Fibroblast of skin of abdomen (primary cell): ENCODE data around the gene KIAA1210. TPM values are rescaled to one million over a fixed set of nuclear protein-coding genes. Genes with fewer than 3 reads are reported as not detected.

ENCODE experiments used
- DNase-seq: peaks from one replicate; pipeline ENCODE4 v3.0.0-alpha.2; 2013
- polyA plus RNA-seq, 2 experiments: library from polyadenylated mRNA; unstranded; fragments of 120-200 nt; gene quantifications; one replicate each; pipeline ENCODE4 v1.2.1, GENCODE V29; 2013; ENCODE audit not compliant: insufficient read length in 2 of 2

Gene KIAA1210
- polyA plus RNA-seq (2013, experiment 1 of 2; ENCODE audit: insufficient read length) = 0.03 TPM
- not detected for polyA plus RNA-seq (2013, experiment 2 of 2; ENCODE audit: insufficient read length)

DNA sequence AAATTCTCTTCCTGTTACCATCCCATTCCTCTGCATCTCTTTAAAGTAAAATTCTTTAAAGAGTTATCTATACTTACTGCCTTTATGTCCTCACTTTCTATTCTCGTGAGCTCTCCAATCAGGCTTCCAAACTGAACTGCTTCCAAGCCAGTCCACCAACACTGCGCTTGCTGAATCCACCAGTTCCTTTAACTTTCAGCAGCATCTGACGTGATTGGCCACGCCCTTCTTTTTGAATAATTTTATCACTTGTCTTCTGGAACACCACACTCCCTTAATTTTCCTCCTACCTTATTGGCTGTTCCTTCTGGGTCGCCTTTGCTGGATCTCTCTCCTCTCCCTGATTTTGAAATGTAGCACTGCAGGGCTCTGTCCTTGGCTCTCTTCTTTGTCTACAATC, at the start of gene KIAA1210:
Gene KIAA1210, minus strand, starts transcription at position 163 of the 400 bp plus-strand sequence. CDS start 4,170 bp downstream, outside the sequence.
- DNase-seq = no peak

DNA sequence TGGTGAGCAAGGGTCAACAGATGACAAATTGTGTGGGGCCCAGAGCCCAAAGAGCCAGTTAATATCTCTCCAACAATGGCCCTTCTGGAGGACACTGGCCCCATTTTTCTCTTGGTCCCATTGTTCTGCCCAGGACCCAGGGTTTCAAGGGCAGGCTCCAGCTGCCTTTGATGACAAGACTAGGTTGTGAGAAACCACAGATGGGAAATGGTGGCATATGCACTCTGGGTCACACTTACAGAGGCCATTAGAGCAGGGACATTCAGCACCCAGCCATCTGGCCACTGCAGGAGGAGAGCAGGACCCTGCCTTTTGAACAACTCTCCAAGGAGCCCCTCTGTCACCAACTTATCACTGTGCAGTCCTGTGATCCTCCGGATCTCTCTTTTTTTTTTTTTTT, 49.7 kb upstream of the KIAA1210 start:
- DNase-seq = no peak

- no peak for DNase-seq
Measured at GRCh38 chrX:119174900-119175299, 47.3 kb upstream of the KIAA1210 start.

GRCh38 chrX:119168104-119168503, 40.5 kb upstream of the KIAA1210 start:
- no peak for DNase-seq

- no peak for DNase-seq
Measured at GRCh38 chrX:119158226-119158625, 30.6 kb upstream of the KIAA1210 start.

GRCh38 chrX:119156241-119156640, 28.6 kb upstream of the KIAA1210 start:
- DNase-seq = no peak

- DNase-seq = peak; percentile 87
Measured at GRCh38 chrX:119155416-119156035, 27.9 kb upstream of the KIAA1210 start.

GRCh38 chrX:119151051-119151380, 23.4 kb upstream of the KIAA1210 start:
- no peak for DNase-seq

- no peak for DNase-seq
Measured at GRCh38 chrX:119150163-119151050, 22.8 kb upstream of the KIAA1210 start.

DNA sequence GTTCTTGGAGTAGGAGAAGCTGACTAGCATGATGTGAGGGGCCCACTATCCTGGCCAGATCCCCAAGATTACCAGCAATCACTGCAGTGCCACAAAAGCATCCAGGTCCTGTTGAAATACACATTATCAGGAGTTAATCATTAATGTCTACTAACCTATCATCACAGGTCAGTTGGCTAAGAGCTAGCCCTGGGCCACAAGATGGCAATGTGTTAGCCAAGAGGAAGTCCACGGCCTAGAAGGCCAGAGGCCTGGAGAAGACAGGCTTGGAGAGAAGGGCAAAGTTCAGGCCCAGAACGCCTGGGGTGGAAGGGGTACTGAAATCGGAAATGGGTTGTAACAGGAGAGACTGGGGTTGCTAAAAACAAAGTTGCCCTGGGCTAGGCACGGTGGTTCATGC, 19.9 kb upstream of the KIAA1210 start:
- DNase-seq = no peak

GRCh38 chrX:119145241-119145653, 17.6 kb upstream of the KIAA1210 start:
- no peak for DNase-seq

DNA sequence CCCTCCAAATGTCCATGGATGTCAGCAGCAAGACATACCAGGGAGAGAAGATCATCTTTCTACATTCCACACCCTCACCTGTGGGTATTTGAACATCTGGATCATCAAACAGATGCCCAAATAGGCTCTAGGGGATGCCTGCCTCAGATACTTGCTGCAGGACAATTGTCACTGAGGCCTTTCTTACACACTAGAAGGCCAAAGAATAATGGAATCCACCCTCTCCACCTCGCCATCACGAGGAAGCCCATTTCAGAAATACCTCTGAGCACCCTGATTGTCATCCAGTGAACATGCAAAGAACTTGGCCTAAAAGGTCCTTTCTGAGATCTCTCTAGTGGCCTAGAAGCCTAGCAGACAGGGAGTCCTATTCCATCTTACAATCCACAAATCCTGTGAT, 6.9 kb upstream of the KIAA1210 start:
- no peak for DNase-seq

DNA sequence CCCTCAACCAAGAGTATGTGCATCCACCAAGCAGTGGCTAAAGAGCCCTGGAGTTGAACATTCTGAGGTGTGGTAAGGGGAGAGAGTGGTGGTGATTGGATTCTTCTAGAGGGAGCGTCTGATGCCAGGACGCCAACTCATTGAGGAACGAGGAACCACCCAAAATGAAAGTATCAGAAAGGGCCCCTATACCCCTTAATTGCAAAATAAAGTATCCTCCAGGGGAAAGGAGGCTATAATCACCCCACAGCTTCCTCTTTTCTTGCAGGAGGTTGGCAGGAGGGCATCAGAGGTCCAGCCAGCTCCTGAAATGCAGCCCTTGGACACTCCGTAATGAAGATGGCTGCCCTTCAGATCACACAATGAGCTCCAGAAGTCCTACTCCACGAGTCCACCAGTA, 5.3 kb upstream of the KIAA1210 start:
- no peak for DNase-seq

DNA sequence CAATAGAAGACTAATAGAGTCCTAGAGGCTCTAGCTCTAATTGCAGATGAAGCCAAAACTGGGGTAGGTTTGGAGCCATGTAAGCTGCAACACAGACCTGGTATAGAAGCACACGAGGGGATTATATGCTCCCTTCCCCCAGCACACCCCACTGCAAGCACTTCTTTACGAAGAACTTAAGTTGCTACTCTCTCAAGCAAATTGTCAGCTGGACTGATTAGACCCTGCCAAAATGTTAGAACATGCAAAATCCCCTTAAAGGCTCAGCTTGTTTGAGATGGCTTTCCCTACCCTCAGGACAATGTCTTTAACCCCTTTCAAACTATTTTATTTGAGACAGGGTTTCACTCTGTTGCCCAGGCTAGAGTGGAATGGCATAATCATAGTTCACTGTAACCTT, 4.7 kb upstream of the KIAA1210 start:
- no peak for DNase-seq

DNA sequence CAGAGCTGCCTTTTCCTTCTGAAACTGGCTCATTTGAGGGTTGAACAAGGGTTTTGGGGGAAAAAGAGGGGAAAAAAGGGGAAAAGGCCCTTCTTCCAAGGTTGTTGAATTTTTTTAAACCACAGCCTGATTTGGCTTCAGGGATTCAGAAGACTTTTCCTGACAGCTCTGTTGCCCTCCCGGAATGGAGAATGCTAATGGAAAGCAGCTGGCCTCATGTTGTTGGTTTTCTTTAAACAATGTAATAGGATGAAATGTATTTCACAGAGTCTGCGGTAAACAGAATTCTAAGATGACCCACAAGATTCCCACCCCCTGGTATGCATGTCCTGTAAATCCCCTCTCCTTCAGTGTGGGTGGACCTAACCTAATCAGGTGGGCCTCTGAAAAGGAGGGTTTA, 3.3 kb upstream of the KIAA1210 start:
- DNase-seq = peak; percentile 60

DNA sequence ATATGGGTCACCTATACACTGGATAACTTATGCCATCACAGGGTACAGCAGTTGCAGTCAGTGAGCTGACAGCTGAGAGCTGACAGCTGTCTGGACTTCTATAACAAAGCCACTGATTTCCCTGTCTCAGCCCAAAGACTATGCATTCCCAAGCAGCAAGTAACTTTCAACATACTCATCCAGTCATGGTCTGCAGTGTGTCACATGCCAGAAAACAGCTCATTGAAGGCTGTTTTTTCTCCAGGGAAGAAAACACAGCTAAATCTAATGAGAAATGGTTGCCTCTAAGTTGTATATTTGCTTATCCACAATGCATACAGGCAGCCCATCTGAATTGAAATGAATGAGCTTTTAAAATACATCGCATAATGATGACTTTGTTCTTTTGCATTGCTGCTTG, 6.3 kb downstream of the KIAA1210 start:
- DNase-seq = peak; percentile 39

- peak; percentile 46 for DNase-seq
Measured at GRCh38 chrX:119118780-119119395, 8.7 kb downstream of the KIAA1210 start.

GRCh38 chrX:119107206-119107605, 20.4 kb downstream of the KIAA1210 start:
- no peak for DNase-seq

GRCh38 chrX:119105826-119106225, 21.8 kb downstream of the KIAA1210 start:
- DNase-seq = peak; percentile 21

DNA sequence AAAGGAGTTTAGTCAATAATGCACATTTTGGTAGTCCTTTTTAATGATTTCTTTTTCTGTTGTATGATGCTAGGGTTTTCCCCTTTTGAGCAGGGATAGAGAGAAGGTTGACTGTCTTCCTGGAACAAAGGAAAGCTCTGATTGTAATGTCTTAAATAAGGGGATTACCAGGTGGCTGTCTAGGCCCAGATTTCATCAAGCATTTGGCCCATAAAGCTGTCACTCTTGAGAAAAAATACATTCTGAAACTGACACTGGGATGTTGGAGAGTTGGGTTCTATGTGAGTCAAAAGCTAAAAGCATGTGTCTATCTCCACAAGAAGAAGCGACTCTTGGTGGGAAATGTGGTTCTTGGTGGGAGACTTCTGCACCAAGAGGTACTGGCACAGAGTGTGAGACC, 26.4 kb downstream of the KIAA1210 start:
- no peak for DNase-seq

DNA sequence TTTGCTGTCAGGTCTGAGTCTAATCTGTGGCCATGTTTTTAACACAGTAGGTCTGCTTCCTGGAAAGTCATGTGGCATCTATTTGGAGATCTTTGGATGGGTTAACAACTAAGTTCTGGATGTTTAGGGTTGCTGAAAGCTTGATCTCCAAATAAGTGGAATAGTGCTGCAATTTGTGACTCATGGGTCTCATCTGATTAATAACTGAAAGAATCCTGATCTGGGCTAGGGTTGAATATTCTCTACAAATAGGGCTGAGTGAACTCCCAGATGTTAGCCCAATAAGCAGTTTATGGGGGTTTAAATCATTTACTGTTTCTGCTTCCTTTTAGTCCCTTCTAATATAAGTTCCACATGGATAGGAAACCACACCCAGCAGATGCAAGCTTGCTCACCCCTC, 31.7 kb downstream of the KIAA1210 start:
- peak; percentile 3 for DNase-seq

GRCh38 chrX:119094819-119095218, 32.8 kb downstream of the KIAA1210 start:
- DNase-seq = no peak

DNA sequence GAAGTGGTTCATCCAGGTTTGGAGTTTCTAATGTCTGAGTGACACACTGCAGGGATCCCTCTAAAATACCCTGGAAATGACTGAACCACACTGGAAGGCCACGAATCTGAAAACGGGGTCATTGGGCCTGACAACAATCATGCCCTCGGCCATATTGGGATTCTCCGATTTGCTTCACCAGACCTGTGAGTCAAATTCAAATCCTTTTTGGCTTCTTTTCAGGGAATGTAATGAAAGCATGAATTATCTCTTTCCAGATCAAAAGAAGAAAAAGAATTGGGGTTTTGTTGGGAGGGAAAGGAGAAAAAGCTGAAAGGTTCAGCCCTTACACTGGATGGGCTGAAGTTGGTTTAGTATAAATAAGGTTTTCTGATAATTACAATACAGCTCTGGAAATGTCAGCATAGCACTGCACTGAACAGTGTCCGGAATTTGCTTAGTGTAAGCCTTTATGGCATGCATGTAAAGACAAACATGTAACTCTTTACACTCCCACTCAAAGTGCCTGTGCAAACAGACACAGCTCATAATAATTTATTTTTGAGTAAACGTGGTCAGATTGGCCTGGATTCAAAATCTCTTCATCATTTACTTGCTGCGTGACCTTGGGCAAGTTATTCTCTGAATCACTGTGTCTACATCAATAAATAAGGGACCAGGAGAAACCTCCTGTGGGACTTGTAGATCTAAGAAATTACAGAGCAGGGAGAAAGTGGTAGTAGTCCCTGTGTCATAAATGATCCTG, 33.4 kb downstream of the KIAA1210 start:
- peak; percentile 24 for DNase-seq
